HG03571 (cell line): ENCODE data around the gene LORICRIN.
"Not testable (repeated sequence)": the region's sequence is repeated elsewhere in the genome, so short reads cannot be mapped to it uniquely, and the experiment has no call there.

Experiments
- ATAC-seq: cut with Tn5 transposase; IDR thresholded peaks from one replicate; pipeline ENCODE4 v1.9.1; 2021; ENCODE audit not compliant: unreplicated experiment

LORICRIN gene

GRCh38 chr1:153259387-153259786 is at the start of gene LORICRIN:
Gene LORICRIN (plus strand): TSS chr1:153259687. CDS start chr1:153260950, 1,263 bp downstream.
- ATAC-seq, result no peak

- no peak for ATAC-seq
Measured at GRCh38 chr1:153210206-153210605, 49.3 kb upstream of the LORICRIN start.

- no peak for ATAC-seq
Measured at GRCh38 chr1:153212201-153212600, 47.3 kb upstream of the LORICRIN start.

- ATAC-seq, result no peak
Measured at GRCh38 chr1:153213519-153213918, 46.0 kb upstream of the LORICRIN start.

- ATAC-seq, result no peak
Measured at GRCh38 chr1:153217212-153217611, 42.3 kb upstream of the LORICRIN start, which contains the start of gene PRR9. Gene PRR9 (plus strand): TSS chr1:153217584. CDS start chr1:153218145, 561 bp downstream.

- no peak for ATAC-seq
Measured at GRCh38 chr1:153217744-153218416, 41.6 kb upstream of the LORICRIN start.

- ATAC-seq, result no peak
Measured at GRCh38 chr1:153220606-153221303, 38.7 kb upstream of the LORICRIN start.

- not testable (repeated sequence) for ATAC-seq
Measured at GRCh38 chr1:153223040-153223891, 36.2 kb upstream of the LORICRIN start.

- no peak for ATAC-seq
Measured at GRCh38 chr1:153227810-153228209, 31.7 kb upstream of the LORICRIN start.

GRCh38 chr1:153228491-153228890 is 31.0 kb upstream of the LORICRIN start:
- ATAC-seq, result no peak

- not testable (repeated sequence) for ATAC-seq
Measured at GRCh38 chr1:153229076-153229829, 30.2 kb upstream of the LORICRIN start.

GRCh38 chr1:153231363-153231762 is 28.1 kb upstream of the LORICRIN start:
- no peak for ATAC-seq

GRCh38 chr1:153231785-153232184 is 27.7 kb upstream of the LORICRIN start:
- ATAC-seq, result no peak

GRCh38 chr1:153232553-153232952 is 26.9 kb upstream of the LORICRIN start:
- no peak for ATAC-seq

- ATAC-seq, result no peak
Measured at GRCh38 chr1:153233448-153233847, 26.0 kb upstream of the LORICRIN start.

GRCh38 chr1:153238527-153238926 is 21.0 kb upstream of the LORICRIN start:
- ATAC-seq, result no peak

GRCh38 chr1:153242160-153242559 is 17.3 kb upstream of the LORICRIN start:
- ATAC-seq, result no peak

- no peak for ATAC-seq
Measured at GRCh38 chr1:153245466-153245865, 14.0 kb upstream of the LORICRIN start.

- no peak for ATAC-seq
Measured at GRCh38 chr1:153246018-153246417, 13.5 kb upstream of the LORICRIN start.

- ATAC-seq, result no peak
Measured at GRCh38 chr1:153246825-153247224, 12.7 kb upstream of the LORICRIN start.
